Measurements from ENCODE around the gene DCST1.

GRCh38 chr1:154993572-154994268 is 39.9 kb upstream of the DCST1 start, which contains the start of gene LENEP:
- TF ChIP-seq POLR2A (IDR thresholded peaks at IDR 0.05; ENCODE audit: borderline replicate concordance, extremely low read depth, insufficient read depth, insufficient read length) (no peak), CTCF (IDR thresholded peaks at IDR 0.05 in 2 of 3, conservative IDR thresholded peaks at IDR 0.05 in 1 of 3; ENCODE audit: borderline replicate concordance in 1 of 3, insufficient read depth in 1 of 3, low read depth in 2 of 3, low read length in 2 of 3) (no peak), EZH2 (IDR thresholded peaks at IDR 0.05) (no peak), EZH2phosphoT487 (IDR thresholded peaks at IDR 0.05; ENCODE audit: borderline replicate concordance) (no peak), ZFX (IDR thresholded peaks at IDR 0.05) (no peak)
